ENCODE measurements around the gene NMBR.

NMBR gene

DNA sequence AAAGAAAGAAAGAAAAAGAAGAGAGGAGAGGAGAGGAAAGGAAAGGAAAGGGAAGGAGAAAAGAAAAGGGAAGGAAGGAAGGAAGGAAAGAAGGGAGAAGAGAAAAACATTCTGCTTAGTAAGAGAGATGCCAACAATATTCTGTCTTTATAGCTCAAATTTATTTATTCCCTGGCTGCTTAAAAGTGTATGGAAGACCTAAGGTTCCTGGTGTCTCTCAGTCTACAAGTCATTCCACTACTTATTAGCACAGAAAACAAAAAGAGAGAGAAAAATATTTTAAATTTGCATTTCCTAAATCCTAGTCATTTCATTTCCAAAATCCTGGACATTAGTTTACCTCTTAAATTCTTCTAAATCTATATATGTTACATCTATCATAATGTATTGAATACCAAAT, 67.8 kb downstream of the NMBR start:
- no peak for TF ChIP-seq FOXM1 (IDR thresholded peaks at IDR 0.05; ENCODE audit: borderline replicate concordance, low read depth)
- no peak for TF ChIP-seq TCF12 (IDR thresholded peaks at IDR 0.05; ENCODE audit: low read depth)
- no peak for TF ChIP-seq CEBPB (IDR thresholded peaks at IDR 0.05)
- no peak for TF ChIP-seq EP300 (IDR thresholded peaks at IDR 0.05; ENCODE audit: borderline replicate concordance)
- TF ChIP-seq, protein P1, sequence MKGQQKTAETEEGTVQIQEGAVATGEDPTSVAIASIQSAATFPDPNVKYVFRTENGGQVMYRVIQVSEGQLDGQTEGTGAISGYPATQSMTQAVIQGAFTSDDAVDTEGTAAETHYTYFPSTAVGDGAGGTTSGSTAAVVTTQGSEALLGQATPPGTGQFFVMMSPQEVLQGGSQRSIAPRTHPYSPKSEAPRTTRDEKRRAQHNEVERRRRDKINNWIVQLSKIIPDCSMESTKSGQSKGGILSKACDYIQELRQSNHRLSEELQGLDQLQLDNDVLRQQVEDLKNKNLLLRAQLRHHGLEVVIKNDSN (IDR thresholded peaks at IDR 0.05), result no peak
- TF ChIP-seq, protein P2, sequence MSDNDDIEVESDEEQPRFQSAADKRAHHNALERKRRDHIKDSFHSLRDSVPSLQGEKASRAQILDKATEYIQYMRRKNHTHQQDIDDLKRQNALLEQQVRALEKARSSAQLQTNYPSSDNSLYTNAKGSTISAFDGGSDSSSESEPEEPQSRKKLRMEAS (IDR thresholded peaks at IDR 0.05), result no peak
- TF ChIP-seq ZBTB7A (IDR thresholded peaks at IDR 0.05; ENCODE audit: low read depth), result no peak
- TF ChIP-seq TEAD4 (IDR thresholded peaks at IDR 0.05), result no peak

DNA sequence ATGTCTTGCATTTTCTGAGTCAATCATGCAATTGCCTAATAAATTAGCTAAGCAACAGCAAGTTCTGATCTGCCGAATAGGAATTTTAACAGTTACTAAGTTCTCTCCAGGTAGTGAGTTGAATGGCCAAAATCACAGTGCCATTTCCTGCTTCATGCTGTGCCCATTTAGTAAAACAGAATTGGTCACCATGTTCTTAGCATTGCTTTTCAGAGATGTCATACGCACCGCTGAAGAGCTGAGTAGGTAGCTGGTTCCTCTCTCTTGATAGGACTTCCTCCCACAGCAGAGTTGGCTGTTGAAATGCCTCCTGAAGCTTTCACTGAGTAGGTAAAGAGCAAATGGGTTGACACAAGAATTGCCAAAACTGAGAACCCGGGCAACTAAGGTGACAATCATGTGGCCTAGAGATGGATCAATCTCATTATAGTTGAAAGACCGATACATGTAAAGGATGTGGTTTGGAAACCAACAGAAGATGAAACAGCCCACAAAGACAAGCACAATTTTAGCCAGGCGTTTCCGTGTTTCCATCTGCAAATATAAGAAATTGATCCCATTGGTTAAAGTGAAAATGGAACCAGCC, 71.3 kb downstream of the NMBR start:
- TF ChIP-seq TEAD4 (IDR thresholded peaks at IDR 0.05) (peak; percentile 43; the same call in 1 of the 2 replicates), EP300 (IDR thresholded peaks at IDR 0.05; ENCODE audit: borderline replicate concordance) (no peak; the same call in 1 of the 2 replicates)

DNA sequence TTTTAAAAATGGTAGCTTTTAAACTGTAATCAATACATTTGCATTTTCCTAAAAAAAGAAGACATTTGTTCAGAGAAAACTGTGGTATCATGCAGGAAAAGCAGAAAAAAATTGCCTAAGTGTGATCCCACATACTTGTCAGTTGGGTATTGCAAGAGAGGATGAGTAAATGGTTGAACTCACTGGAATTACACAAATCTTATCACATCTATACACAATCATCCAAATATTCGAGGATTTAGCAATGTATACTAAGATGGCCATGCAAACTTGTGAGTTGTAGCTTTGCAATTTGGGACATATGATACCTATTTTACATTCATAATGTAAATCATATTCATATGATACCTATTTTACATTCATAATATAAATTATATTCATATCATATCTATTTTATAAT, 72.4 kb downstream of the NMBR start:
- no peak for TF ChIP-seq TAF1 (IDR thresholded peaks at IDR 0.05; ENCODE audit: low read depth)
- TF ChIP-seq CEBPB (IDR thresholded peaks at IDR 0.05), result no peak
- no peak for TF ChIP-seq CREB1 (IDR thresholded peaks at IDR 0.05; ENCODE audit: low read depth)
- TF ChIP-seq TCF12 (IDR thresholded peaks at IDR 0.05; ENCODE audit: low read depth), result no peak
- TF ChIP-seq, protein P1 (IDR thresholded peaks at IDR 0.05), result no peak
- TF ChIP-seq FOXM1 (IDR thresholded peaks at IDR 0.05; ENCODE audit: borderline replicate concordance, low read depth), result no peak
- TF ChIP-seq, protein P2 (IDR thresholded peaks at IDR 0.05), result no peak
- no peak for TF ChIP-seq NFIC (IDR thresholded peaks at IDR 0.05)
- TF ChIP-seq EP300 (IDR thresholded peaks at IDR 0.05; ENCODE audit: borderline replicate concordance), result no peak
- TF ChIP-seq EGR1 (IDR thresholded peaks at IDR 0.05), result no peak

DNA sequence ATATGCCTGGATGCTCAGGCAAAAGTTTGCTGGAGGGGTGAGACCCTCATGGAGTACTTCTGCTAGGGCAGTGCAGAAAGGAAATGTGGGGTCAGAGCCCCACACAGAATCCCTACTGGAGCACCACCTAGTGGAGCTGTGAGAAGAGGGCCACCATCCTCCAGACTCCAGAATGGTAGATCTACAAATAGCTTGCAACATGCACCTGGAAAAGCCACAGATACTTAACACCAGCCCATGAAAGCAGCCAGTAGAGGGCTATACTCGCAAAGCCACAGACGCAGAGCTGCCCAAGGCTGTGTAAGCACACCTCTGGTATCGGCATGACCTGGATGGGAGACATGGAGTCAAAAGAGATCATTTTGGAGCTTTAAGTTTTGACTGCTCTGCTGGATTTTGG, 74.9 kb downstream of the NMBR start:
- peak; percentile 16; the same call in 1 of the 2 replicates for TF ChIP-seq RAD21 (IDR thresholded peaks at IDR 0.05; ENCODE audit: low read depth)
- no peak for TF ChIP-seq NFIC (IDR thresholded peaks at IDR 0.05)

DNA sequence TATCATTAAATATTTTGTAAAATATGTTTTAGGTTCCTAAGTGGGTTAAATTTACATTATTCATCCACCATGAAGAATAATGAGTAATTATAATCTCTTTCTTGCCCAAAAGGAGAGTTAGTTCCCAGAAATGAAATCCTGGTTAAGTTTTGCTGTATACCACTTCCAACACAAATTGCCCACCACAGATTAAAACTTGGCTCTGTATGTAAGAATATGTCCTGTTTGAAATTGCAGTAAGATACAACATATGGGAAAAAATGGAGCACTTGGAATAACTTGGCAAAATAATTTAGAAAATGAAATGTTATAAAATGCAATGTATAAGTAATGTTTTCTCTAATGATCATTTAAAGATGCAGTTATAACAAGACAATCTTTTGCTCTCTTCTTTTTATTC, 78.5 kb downstream of the NMBR start:
- TF ChIP-seq, protein P1 (IDR thresholded peaks at IDR 0.05), result no peak
- TF ChIP-seq RAD21 (IDR thresholded peaks at IDR 0.05; ENCODE audit: low read depth) (no peak), FOXM1 (IDR thresholded peaks at IDR 0.05; ENCODE audit: borderline replicate concordance, low read depth) (no peak), EGR1 (IDR thresholded peaks at IDR 0.05) (no peak), YY1 (IDR thresholded peaks at IDR 0.05; ENCODE audit: low read depth) (no peak), TCF12 (IDR thresholded peaks at IDR 0.05; ENCODE audit: low read depth) (no peak), NFIC (IDR thresholded peaks at IDR 0.05) (no peak), TAF1 (IDR thresholded peaks at IDR 0.05; ENCODE audit: low read depth) (no peak), CEBPB (IDR thresholded peaks at IDR 0.05) (no peak)

DNA sequence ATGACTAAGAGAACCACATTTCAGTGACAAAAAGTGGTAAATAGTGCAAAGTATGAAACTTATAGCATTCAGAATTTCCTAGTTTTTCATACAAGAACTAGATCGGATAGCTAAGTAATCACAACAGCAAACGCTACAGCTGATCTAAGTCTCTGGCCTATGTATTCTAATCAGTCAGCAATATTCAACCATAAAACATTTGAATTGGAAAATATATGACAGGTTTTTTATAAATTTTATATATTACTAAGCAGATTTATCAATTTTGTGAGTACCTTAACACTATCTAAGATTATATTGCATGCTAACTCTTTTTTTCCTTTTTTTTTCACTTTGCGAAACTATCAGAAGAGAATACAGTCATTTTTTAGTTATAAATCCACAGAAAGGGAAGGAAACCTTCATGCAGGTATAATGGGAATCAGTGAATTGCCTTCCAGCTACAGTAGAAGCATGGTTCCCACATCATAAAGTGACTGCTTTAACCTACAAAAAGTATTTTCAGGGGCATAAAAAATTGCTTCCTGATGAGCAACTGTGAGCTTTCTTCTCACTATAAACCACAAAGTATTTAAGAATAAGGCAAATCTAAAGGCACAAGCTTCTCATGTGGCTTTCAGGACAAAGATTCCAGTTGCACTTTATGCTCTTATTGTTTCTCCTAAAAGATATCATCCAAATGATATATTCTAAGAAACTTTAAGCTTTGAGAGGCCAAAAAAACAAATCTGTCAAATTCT, 88.2 kb downstream of the NMBR start:
- no peak for TF ChIP-seq RAD21 (IDR thresholded peaks at IDR 0.05; ENCODE audit: low read depth)
- TF ChIP-seq, protein P3, sequence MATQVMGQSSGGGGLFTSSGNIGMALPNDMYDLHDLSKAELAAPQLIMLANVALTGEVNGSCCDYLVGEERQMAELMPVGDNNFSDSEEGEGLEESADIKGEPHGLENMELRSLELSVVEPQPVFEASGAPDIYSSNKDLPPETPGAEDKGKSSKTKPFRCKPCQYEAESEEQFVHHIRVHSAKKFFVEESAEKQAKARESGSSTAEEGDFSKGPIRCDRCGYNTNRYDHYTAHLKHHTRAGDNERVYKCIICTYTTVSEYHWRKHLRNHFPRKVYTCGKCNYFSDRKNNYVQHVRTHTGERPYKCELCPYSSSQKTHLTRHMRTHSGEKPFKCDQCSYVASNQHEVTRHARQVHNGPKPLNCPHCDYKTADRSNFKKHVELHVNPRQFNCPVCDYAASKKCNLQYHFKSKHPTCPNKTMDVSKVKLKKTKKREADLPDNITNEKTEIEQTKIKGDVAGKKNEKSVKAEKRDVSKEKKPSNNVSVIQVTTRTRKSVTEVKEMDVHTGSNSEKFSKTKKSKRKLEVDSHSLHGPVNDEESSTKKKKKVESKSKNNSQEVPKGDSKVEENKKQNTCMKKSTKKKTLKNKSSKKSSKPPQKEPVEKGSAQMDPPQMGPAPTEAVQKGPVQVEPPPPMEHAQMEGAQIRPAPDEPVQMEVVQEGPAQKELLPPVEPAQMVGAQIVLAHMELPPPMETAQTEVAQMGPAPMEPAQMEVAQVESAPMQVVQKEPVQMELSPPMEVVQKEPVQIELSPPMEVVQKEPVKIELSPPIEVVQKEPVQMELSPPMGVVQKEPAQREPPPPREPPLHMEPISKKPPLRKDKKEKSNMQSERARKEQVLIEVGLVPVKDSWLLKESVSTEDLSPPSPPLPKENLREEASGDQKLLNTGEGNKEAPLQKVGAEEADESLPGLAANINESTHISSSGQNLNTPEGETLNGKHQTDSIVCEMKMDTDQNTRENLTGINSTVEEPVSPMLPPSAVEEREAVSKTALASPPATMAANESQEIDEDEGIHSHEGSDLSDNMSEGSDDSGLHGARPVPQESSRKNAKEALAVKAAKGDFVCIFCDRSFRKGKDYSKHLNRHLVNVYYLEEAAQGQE (IDR thresholded peaks at IDR 0.05; ENCODE audit: low read depth), result no peak
- no peak for TF ChIP-seq TAF1 (IDR thresholded peaks at IDR 0.05; ENCODE audit: low read depth)
- no peak for TF ChIP-seq EP300 (IDR thresholded peaks at IDR 0.05; ENCODE audit: borderline replicate concordance)
- no peak for TF ChIP-seq FOXM1 (IDR thresholded peaks at IDR 0.05; ENCODE audit: borderline replicate concordance, low read depth)
- no peak for TF ChIP-seq TEAD4 (IDR thresholded peaks at IDR 0.05)
- no peak for TF ChIP-seq TCF12 (IDR thresholded peaks at IDR 0.05; ENCODE audit: low read depth)
- no peak for TF ChIP-seq CEBPB (IDR thresholded peaks at IDR 0.05)
- TF ChIP-seq, protein P1 (IDR thresholded peaks at IDR 0.05), result no peak
- TF ChIP-seq YY1 (IDR thresholded peaks at IDR 0.05; ENCODE audit: low read depth), result no peak
- TF ChIP-seq, protein P2 (IDR thresholded peaks at IDR 0.05), result no peak
- no peak for TF ChIP-seq CREB1 (IDR thresholded peaks at IDR 0.05; ENCODE audit: low read depth)
- no peak for TF ChIP-seq NFIC (IDR thresholded peaks at IDR 0.05)
- TF ChIP-seq ZBTB7A (IDR thresholded peaks at IDR 0.05; ENCODE audit: low read depth), result no peak
- TF ChIP-seq EGR1 (IDR thresholded peaks at IDR 0.05), result no peak

Data from Ishikawa (cell line).